Measurements from ENCODE around the gene CCDC152.

CCDC152 gene

GRCh38 chr5:42825422-42826148 is 69.0 kb downstream of the CCDC152 start:
- no peak for DNase-seq (ENCODE audit: extremely low read depth, low read depth)
- H3K4me3 ChIP-seq (replicated peaks; ENCODE audit: low read depth, low read length): no peak overlapping the region
- no peak for TF ChIP-seq CTCF (IDR thresholded peaks at IDR 0.05; ENCODE audit: low read depth, low read length, missing control alignments)

GRCh38 chr5:42826757-42827515 is 70.3 kb downstream of the CCDC152 start:
- TF ChIP-seq CTCF (IDR thresholded peaks at IDR 0.05; ENCODE audit: low read depth, low read length, missing control alignments): no peak
- no peak for DNase-seq (ENCODE audit: extremely low read depth, low read depth)
- no peak overlapping the region for H3K4me3 ChIP-seq (replicated peaks; ENCODE audit: low read depth, low read length)

- H3K4me3 ChIP-seq (replicated peaks; ENCODE audit: low read depth, low read length): no peak overlapping the region
- DNase-seq (ENCODE audit: extremely low read depth, low read depth): no peak
- no peak for TF ChIP-seq CTCF (IDR thresholded peaks at IDR 0.05; ENCODE audit: low read depth, low read length, missing control alignments)
These were observed 72.1 kb downstream of the CCDC152 start for GRCh38 chr5:42828671-42829070.

GRCh38 chr5:42830924-42831323 is 74.3 kb downstream of the CCDC152 start:
- H3K4me3 ChIP-seq (replicated peaks; ENCODE audit: low read depth, low read length): no peak overlapping the region
- DNase-seq (ENCODE audit: extremely low read depth, low read depth): no peak
- no peak for TF ChIP-seq CTCF (IDR thresholded peaks at IDR 0.05; ENCODE audit: low read depth, low read length, missing control alignments)

- no peak for TF ChIP-seq CTCF (IDR thresholded peaks at IDR 0.05; ENCODE audit: low read depth, low read length, missing control alignments)
These were observed 75.4 kb downstream of the CCDC152 start for GRCh38 chr5:42832060-42832459.

GRCh38 chr5:42836070-42836769 is 79.6 kb downstream of the CCDC152 start:
- no peak for TF ChIP-seq CTCF (IDR thresholded peaks at IDR 0.05; ENCODE audit: low read depth, low read length, missing control alignments)
- DNase-seq (ENCODE audit: extremely low read depth, low read depth): no peak
- no peak overlapping the region for H3K4me3 ChIP-seq (replicated peaks; ENCODE audit: low read depth, low read length)

More at GRCh38 chr5:42832060-42832459, 75.4 kb downstream of the CCDC152 start:
- no peak overlapping the region for H3K4me3 ChIP-seq (replicated peaks; ENCODE audit: low read depth, low read length)
- no peak for DNase-seq (ENCODE audit: extremely low read depth, low read depth)

Data from HFF-Myc (cell line).